PC-9 (cell line): ENCODE results near the gene EIF3A.

Source experiments
- EZH2 ChIP-seq: fragments of 200-600 bp; sonication (generic); IDR thresholded peaks from 2 replicates; pipeline ENCODE4 v1.8.0; 2017; ENCODE audit warnings: antibody characterized with exemption, low read depth
- TF ChIP-seq, protein P1 (sequence below): fragments of 200-600 bp; sonication (generic); conservative IDR thresholded peaks from 2 replicates; pipeline ENCODE4 v1.6.1; 2017; ENCODE audit warnings: mixed run types, antibody characterized with exemption, mild to moderate bottlenecking, moderate library complexity

DNA sequence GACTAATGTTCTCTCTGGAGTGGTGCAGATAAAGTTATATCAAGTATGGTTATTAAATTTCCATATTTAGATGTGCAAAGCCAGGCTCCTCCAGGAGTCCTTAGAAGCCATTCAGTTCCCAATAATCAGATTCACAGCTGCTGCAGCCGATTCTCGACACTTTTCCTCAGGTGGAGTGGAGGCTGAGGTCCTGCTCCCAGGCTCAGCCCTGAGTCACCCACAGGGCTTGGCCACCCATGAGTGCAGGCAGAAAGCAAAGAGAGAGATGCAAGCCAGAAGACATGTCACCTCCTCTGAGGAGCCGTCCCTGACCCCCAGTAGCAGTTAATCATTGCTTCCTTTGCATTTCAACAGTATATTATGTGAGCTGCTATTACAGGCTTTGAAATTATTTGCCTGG is 87.4 kb downstream of the EIF3A start:
- TF ChIP-seq, protein P1, sequence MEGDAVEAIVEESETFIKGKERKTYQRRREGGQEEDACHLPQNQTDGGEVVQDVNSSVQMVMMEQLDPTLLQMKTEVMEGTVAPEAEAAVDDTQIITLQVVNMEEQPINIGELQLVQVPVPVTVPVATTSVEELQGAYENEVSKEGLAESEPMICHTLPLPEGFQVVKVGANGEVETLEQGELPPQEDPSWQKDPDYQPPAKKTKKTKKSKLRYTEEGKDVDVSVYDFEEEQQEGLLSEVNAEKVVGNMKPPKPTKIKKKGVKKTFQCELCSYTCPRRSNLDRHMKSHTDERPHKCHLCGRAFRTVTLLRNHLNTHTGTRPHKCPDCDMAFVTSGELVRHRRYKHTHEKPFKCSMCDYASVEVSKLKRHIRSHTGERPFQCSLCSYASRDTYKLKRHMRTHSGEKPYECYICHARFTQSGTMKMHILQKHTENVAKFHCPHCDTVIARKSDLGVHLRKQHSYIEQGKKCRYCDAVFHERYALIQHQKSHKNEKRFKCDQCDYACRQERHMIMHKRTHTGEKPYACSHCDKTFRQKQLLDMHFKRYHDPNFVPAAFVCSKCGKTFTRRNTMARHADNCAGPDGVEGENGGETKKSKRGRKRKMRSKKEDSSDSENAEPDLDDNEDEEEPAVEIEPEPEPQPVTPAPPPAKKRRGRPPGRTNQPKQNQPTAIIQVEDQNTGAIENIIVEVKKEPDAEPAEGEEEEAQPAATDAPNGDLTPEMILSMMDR = no peak
- TF ChIP-seq EZH2 = no peak
